HepG2 (cell line): ENCODE measurements around the gene AARS1. TPM values are rescaled to one million over a fixed set of nuclear protein-coding genes. Genes with fewer than 3 reads are reported as not detected.

Source experiments
- ARNT ChIP-seq: fragments of 450-650 bp; IDR thresholded peaks from 2 replicates; pipeline ENCODE4 v1.6.1; 2017
- ELF1 ChIP-seq: sonication (generic); formaldehyde crosslinking; IDR thresholded peaks from 2 replicates; pipeline ENCODE4 v1.4.0; 2020; ENCODE audit warnings: missing genetic modification reagents
- EP300 ChIP-seq, 3 experiments: sonication (generic) in 1 of 3; formaldehyde crosslinking in 1 of 3; IDR thresholded peaks; 2 replicates each; pipeline versions ENCODE4 v1.5.1 to v1.6.1; 2011 to 2020; ENCODE audit warnings: low read depth in 2 of 3, low read length in 2 of 3, borderline replicate concordance in 1 of 3, improper control_type of control experiment in 1 of 3, mild to moderate bottlenecking in 1 of 3, missing genetic modification reagents in 1 of 3, moderate library complexity in 1 of 3
- NR3C1 ChIP-seq: sonication (generic); formaldehyde crosslinking; IDR thresholded peaks from 2 replicates; pipeline ENCODE4 v1.4.0; 2020; ENCODE audit warnings: missing genetic modification reagents
- RXRB ChIP-seq: IDR thresholded peaks from 2 replicates; pipeline ENCODE4 v1.6.1; 2016; ENCODE audit warnings: borderline replicate concordance, missing genetic modification reagents, missing compliant biosample characterization
- SP4 ChIP-seq: sonication (generic); formaldehyde crosslinking; IDR thresholded peaks from 2 replicates; pipeline ENCODE4 v1.8.1; 2023; ENCODE audit warnings: mild to moderate bottlenecking, missing genetic modification reagents
- SUZ12 ChIP-seq: fragments of 150-350 bp; IDR thresholded peaks from 2 replicates; pipeline ENCODE4 v1.6.1; 2014; ENCODE audit warnings: low read depth, low read length
- ZBTB3 ChIP-seq: sonication (generic); formaldehyde crosslinking; IDR thresholded peaks from 2 replicates; pipeline ENCODE4 v1.4.0; 2020; ENCODE audit warnings: low read depth, mild to moderate bottlenecking, moderate library complexity, missing genetic modification reagents, borderline replicate concordance
- ZFP36 ChIP-seq: fragments of 150-350 bp; IDR thresholded peaks from 2 replicates; pipeline ENCODE4 v1.6.1; 2018; ENCODE audit warnings: borderline replicate concordance, low read length, low read depth; ENCODE audit not compliant: partially characterized antibody
- ZFP82 ChIP-seq: sonication (generic); formaldehyde crosslinking; IDR thresholded peaks from 2 replicates; pipeline ENCODE4 v1.5.1; 2020; ENCODE audit warnings: mild to moderate bottlenecking, missing genetic modification reagents, borderline replicate concordance
- ZKSCAN8 ChIP-seq: IDR thresholded peaks from 2 replicates; pipeline ENCODE4 v1.6.1; 2016; ENCODE audit warnings: borderline replicate concordance, missing genetic modification reagents, missing compliant biosample characterization
- ZNF17 ChIP-seq: sonication (generic); formaldehyde crosslinking; IDR thresholded peaks from 2 replicates; pipeline ENCODE4 v1.5.0; 2020; ENCODE audit warnings: mild to moderate bottlenecking, missing genetic modification reagents
- ZNF230 ChIP-seq: sonication (generic); formaldehyde crosslinking; IDR thresholded peaks from 2 replicates; pipeline ENCODE4 v1.4.0; 2020; ENCODE audit warnings: mild to moderate bottlenecking, missing genetic modification reagents
- ZNF383 ChIP-seq: sonication (generic); formaldehyde crosslinking; IDR thresholded peaks from 2 replicates; pipeline ENCODE4 v1.4.0; 2020; ENCODE audit warnings: missing genetic modification reagents, mild to moderate bottlenecking, borderline replicate concordance
- ZNF468 ChIP-seq: sonication (generic); formaldehyde crosslinking; IDR thresholded peaks from 2 replicates; pipeline ENCODE4 v1.8.0; 2022; ENCODE audit warnings: mild to moderate bottlenecking, moderate library complexity, missing genetic modification reagents
- ZNF563 ChIP-seq: sonication (generic); formaldehyde crosslinking; IDR thresholded peaks from 2 replicates; pipeline ENCODE4 v1.8.0; 2022; ENCODE audit warnings: mild to moderate bottlenecking, moderate library complexity, missing genetic modification reagents
- ZNF660 ChIP-seq: sonication (generic); formaldehyde crosslinking; IDR thresholded peaks from 2 replicates; pipeline ENCODE4 v1.5.1; 2020; ENCODE audit warnings: mild to moderate bottlenecking, low read depth, missing genetic modification reagents, borderline replicate concordance
- ZNF841 ChIP-seq: sonication (generic); formaldehyde crosslinking; IDR thresholded peaks from 2 replicates; pipeline ENCODE4 v1.8.1; 2023; ENCODE audit warnings: missing genetic modification reagents, borderline replicate concordance
- polyA plus RNA-seq, 8 experiments: library from polyadenylated mRNA; depleted of rRNA in 3 of 8; stranded (reverse) in 7 of 8; unstranded in 1 of 8; fragments of >200 nt; fragmentation: Illumina TruSeq in 4 of 8; extraction: Trizol in 4 of 8; gene quantifications; 2 replicates each; pipeline versions ENCODE4 v1.2.1 to v1.2.3, GENCODE V29; 2011 to 2016; ENCODE audit warnings: low read depth in 4 of 8, missing spikeins in 1 of 8, mixed read lengths in 1 of 8; ENCODE audit not compliant: insufficient read depth in 1 of 8
- total RNA-seq, 5 experiments: library from RNA; depleted of rRNA; stranded (reverse); fragments of >200 nt; fragmentation: Illumina TruSeq; extraction: Trizol; gene quantifications; 2 replicates each; pipeline ENCODE4 v1.2.3, GENCODE V29; 2016; ENCODE audit warnings: low read depth in 1 of 5
- TF ChIP-seq, protein P1 (sequence below): sonication (generic); formaldehyde crosslinking; IDR thresholded peaks from 2 replicates; pipeline ENCODE4 v1.5.0; 2020; ENCODE audit warnings: missing genetic modification reagents
- TF ChIP-seq, protein P2 (sequence below): IDR thresholded peaks from 2 replicates; pipeline ENCODE4 v1.6.1; 2016; ENCODE audit warnings: missing compliant biosample characterization, missing genetic modification reagents, borderline replicate concordance
- TF ChIP-seq, protein P3 (sequence below): sonication (generic); formaldehyde crosslinking; IDR thresholded peaks from 2 replicates; pipeline ENCODE4 v1.5.0; 2020; ENCODE audit warnings: missing genetic modification reagents
- TF ChIP-seq, protein P4 (sequence below): fragments of 450-650 bp; IDR thresholded peaks from 2 replicates; pipeline ENCODE4 v1.6.1; 2017

AARS1 gene
- total and polyA plus RNA-seq, 2 of the 13 experiments (the other 11 are each of a cell fraction or from before 2014, with no cell fraction given): 107 to 132 TPM

DNA sequence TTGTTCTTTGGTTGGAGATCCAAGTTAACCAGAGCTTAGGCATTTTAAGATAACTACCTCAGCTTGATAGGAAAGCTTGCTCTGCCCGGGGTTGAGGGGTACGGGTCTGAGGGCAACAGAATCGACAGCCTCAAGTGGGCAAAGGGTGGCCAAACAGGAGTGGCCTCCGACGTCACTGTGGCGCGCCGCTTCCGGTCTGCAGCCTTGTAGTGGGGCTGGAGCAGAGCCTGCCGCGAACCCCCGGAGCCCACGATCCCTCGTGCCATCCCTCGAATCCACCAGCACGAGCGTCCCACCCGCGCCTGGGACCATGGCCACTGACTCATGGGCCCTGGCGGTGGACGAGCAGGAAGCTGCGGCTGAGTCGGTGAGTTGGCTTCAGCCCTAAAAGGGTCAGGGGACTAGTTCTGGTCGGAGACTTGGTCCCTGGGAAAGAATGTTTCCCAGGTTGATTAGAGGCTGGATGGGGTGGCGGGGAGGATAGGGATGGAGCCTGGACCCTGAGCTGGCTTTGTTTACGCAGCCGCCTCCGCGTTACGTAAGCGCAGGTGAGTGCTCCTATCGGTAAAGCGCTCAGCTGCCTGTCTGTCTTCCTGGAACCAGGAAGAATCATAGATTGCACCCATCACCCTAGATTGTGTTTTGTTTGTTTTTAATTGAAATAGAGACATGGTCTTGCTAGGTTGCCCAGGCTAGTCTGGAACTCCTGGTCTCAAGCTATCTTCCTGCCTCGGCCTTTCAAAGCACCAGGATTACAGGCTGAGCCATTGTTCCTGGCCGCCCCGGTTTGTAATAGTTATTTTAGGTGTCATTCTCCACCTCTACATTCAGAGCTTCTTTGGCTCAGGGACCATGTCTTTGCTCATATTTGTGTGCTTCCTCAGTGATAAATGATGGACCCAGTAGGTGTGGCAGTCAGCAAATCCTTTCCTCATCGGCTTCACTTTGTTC, 10.0 kb upstream of the AARS1 start, which contains the start of gene DDX19B (continued):
- TF ChIP-seq, protein P1, sequence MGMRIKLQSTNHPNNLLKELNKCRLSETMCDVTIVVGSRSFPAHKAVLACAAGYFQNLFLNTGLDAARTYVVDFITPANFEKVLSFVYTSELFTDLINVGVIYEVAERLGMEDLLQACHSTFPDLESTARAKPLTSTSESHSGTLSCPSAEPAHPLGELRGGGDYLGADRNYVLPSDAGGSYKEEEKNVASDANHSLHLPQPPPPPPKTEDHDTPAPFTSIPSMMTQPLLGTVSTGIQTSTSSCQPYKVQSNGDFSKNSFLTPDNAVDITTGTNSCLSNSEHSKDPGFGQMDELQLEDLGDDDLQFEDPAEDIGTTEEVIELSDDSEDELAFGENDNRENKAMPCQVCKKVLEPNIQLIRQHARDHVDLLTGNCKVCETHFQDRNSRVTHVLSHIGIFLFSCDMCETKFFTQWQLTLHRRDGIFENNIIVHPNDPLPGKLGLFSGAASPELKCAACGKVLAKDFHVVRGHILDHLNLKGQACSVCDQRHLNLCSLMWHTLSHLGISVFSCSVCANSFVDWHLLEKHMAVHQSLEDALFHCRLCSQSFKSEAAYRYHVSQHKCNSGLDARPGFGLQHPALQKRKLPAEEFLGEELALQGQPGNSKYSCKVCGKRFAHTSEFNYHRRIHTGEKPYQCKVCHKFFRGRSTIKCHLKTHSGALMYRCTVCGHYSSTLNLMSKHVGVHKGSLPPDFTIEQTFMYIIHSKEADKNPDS: peak; percentile 94
- TF ChIP-seq ZNF563 (CRISPR knock-in tag) (peak; percentile 82; the same call in 1 of the 2 replicates), ZNF230 (peak; percentile 90; the same call in 1 of the 2 replicates), SP4 (CRISPR knock-in tag) (peak; percentile 94), ZNF383 (CRISPR knock-in tag) (no peak), ZNF660 (CRISPR knock-in tag) (0 out of 2 replicates have a peak, but pooled peaks have one; percentile 18), ZBTB3 (no peak; the same call in 1 of the 2 replicates), ELF1 (peak; percentile 93), ZNF468 (CRISPR knock-in tag) (peak; percentile 93; the same call in 1 of the 2 replicates), ZKSCAN8 (CRISPR knock-in tag) (0 out of 2 replicates have a peak, but pooled peaks have one; percentile 36), EP300 (IDR thresholded peaks at IDR 0.05; ENCODE audit: low read depth in 2 of 2, low read length in 2 of 2) (peak in 1 of 2 experiments; percentile 70; a peak in 3 of 4 replicates), EP300 (CRISPR knock-in tag; IDR thresholded peaks at IDR 0.05; ENCODE audit: borderline replicate concordance) (peak; percentile 52), ZNF841 (CRISPR knock-in tag) (no peak), ARNT (no peak), SUZ12 (no peak), NR3C1 (CRISPR knock-in tag) (no peak), RXRB (peak; percentile 63), ZFP36 (no peak), ZNF17 (CRISPR knock-in tag) (no peak), ZFP82 (CRISPR knock-in tag) (peak; percentile 89)
- TF ChIP-seq, protein P2, sequence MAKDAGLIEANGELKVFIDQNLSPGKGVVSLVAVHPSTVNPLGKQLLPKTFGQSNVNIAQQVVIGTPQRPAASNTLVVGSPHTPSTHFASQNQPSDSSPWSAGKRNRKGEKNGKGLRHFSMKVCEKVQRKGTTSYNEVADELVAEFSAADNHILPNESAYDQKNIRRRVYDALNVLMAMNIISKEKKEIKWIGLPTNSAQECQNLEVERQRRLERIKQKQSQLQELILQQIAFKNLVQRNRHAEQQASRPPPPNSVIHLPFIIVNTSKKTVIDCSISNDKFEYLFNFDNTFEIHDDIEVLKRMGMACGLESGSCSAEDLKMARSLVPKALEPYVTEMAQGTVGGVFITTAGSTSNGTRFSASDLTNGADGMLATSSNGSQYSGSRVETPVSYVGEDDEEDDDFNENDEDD: peak; percentile 76; the same call in 1 of the 2 replicates
- TF ChIP-seq, protein P3, sequence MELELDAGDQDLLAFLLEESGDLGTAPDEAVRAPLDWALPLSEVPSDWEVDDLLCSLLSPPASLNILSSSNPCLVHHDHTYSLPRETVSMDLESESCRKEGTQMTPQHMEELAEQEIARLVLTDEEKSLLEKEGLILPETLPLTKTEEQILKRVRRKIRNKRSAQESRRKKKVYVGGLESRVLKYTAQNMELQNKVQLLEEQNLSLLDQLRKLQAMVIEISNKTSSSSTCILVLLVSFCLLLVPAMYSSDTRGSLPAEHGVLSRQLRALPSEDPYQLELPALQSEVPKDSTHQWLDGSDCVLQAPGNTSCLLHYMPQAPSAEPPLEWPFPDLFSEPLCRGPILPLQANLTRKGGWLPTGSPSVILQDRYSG: no peak
- TF ChIP-seq, protein P4, sequence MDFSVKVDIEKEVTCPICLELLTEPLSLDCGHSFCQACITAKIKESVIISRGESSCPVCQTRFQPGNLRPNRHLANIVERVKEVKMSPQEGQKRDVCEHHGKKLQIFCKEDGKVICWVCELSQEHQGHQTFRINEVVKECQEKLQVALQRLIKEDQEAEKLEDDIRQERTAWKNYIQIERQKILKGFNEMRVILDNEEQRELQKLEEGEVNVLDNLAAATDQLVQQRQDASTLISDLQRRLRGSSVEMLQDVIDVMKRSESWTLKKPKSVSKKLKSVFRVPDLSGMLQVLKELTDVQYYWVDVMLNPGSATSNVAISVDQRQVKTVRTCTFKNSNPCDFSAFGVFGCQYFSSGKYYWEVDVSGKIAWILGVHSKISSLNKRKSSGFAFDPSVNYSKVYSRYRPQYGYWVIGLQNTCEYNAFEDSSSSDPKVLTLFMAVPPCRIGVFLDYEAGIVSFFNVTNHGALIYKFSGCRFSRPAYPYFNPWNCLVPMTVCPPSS: no peak
